Stomach (tissue), 4 donors: Measurements from ENCODE around the gene C18orf63.

ENCODE experiments used
- EP300 ChIP-seq: sonication (generic); formaldehyde crosslinking; IDR thresholded peaks from one replicate; pipeline ENCODE4 v1.6.1; 2017; ENCODE audit warnings: antibody characterized with exemption
- POLR2A ChIP-seq, 4 donors: fragments of 450-650 bp; IDR thresholded peaks; one replicate each; pipeline ENCODE4 v1.6.1; 2016; ENCODE audit warnings: antibody characterized with exemption in 4 of 4, control low read depth in 2 of 4, mild to moderate bottlenecking in 1 of 4, moderate library complexity in 1 of 4
- TF ChIP-seq, protein P1 (sequence below), 7 experiments: fragments of 450-650 bp in 4 of 7; fragments of 200-600 bp in 3 of 7; sonication (generic) in 3 of 7; IDR thresholded peaks; one replicate each; pipeline ENCODE4 v1.5.1; 2016 to 2019; ENCODE audit warnings: antibody characterized with exemption in 7 of 7, control low read depth in 2 of 7, mild to moderate bottlenecking in 1 of 7

DNA sequence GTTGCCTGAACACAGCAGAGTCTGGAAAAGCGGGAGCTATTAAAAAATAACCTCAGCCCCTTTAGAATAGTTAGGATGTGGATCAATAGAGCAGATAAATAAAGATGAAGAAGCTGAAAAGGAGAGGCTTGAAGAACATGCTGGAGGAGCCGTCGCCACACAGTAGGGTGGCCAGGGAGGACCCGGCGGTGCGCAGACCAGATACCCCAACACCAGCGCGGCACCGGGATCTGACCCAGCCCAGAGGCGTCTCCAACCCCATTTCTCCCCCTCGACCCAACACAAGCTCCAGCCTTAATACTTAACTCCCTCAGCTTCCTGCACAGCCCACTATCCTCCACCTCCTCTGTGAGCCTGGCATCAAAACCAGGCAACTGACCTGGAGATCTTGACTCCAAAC lies 39.9 kb upstream of the C18orf63 start:
- TF ChIP-seq, protein P1, sequence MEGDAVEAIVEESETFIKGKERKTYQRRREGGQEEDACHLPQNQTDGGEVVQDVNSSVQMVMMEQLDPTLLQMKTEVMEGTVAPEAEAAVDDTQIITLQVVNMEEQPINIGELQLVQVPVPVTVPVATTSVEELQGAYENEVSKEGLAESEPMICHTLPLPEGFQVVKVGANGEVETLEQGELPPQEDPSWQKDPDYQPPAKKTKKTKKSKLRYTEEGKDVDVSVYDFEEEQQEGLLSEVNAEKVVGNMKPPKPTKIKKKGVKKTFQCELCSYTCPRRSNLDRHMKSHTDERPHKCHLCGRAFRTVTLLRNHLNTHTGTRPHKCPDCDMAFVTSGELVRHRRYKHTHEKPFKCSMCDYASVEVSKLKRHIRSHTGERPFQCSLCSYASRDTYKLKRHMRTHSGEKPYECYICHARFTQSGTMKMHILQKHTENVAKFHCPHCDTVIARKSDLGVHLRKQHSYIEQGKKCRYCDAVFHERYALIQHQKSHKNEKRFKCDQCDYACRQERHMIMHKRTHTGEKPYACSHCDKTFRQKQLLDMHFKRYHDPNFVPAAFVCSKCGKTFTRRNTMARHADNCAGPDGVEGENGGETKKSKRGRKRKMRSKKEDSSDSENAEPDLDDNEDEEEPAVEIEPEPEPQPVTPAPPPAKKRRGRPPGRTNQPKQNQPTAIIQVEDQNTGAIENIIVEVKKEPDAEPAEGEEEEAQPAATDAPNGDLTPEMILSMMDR (IDR thresholded peaks at IDR 0.05): no peak
- TF ChIP-seq EP300 (no peak), POLR2A (IDR thresholded peaks at IDR 0.05) (no peak)
